HepG2 (cell line): Measurements from ENCODE around the gene GDF11. TPM values are rescaled to one million over a fixed set of nuclear protein-coding genes. Genes with fewer than 3 reads are reported as not detected.

Source experiments
- CREM ChIP-seq, 2 experiments: sonication (generic) in 1 of 2; formaldehyde crosslinking in 1 of 2; IDR thresholded peaks; 2 replicates each; pipeline versions ENCODE4 v1.4.0 to v1.6.1; 2016 to 2020; ENCODE audit warnings: antibody characterized with exemption in 1 of 2, mild to moderate bottlenecking in 1 of 2, missing genetic modification reagents in 1 of 2
- MAZ ChIP-seq, 2 experiments: sonication (generic) in 1 of 2; formaldehyde crosslinking in 1 of 2; IDR thresholded peaks; 2 replicates each; pipeline versions ENCODE4 v1.5.0 to v1.6.1; 2012 to 2020; ENCODE audit warnings: low read depth in 2 of 2, mild to moderate bottlenecking in 2 of 2, borderline replicate concordance in 1 of 2, improper control_type of control experiment in 1 of 2, low read length in 1 of 2, missing genetic modification reagents in 1 of 2, moderate library complexity in 1 of 2
- PPARG ChIP-seq: conservative IDR thresholded peaks from 2 replicates; pipeline ENCODE4 v1.6.1; 2016; ENCODE audit warnings: missing biosample characterization, missing genetic modification reagents
- SCMH1 ChIP-seq: sonication (generic); formaldehyde crosslinking; IDR thresholded peaks from 2 replicates; pipeline ENCODE4 v1.9.0; 2021; ENCODE audit warnings: missing genetic modification reagents, mild to moderate bottlenecking, borderline replicate concordance
- YY1 ChIP-seq: IDR thresholded peaks from 2 replicates; pipeline ENCODE4 v1.6.1; 2011; ENCODE audit warnings: low read length, low read depth, moderate library complexity, mild to moderate bottlenecking; ENCODE audit not compliant: insufficient read depth, insufficient replicate concordance
- ZFP82 ChIP-seq: sonication (generic); formaldehyde crosslinking; IDR thresholded peaks from 2 replicates; pipeline ENCODE4 v1.5.1; 2020; ENCODE audit warnings: mild to moderate bottlenecking, missing genetic modification reagents, borderline replicate concordance
- ZNF367 ChIP-seq: sonication (generic); formaldehyde crosslinking; IDR thresholded peaks from 2 replicates; pipeline ENCODE4 v1.4.0; 2020; ENCODE audit warnings: missing genetic modification reagents, borderline replicate concordance
- ZNF510 ChIP-seq: sonication (generic); formaldehyde crosslinking; IDR thresholded peaks from 2 replicates; pipeline ENCODE4 v1.4.0; 2020; ENCODE audit warnings: low read depth, mild to moderate bottlenecking, missing genetic modification reagents
- ZNF577 ChIP-seq: sonication (generic); formaldehyde crosslinking; IDR thresholded peaks from 2 replicates; pipeline ENCODE4 v1.4.0; 2020; ENCODE audit warnings: mild to moderate bottlenecking, low read depth, missing genetic modification reagents, borderline replicate concordance
- ZNF670 ChIP-seq: sonication (generic); formaldehyde crosslinking; IDR thresholded peaks from 2 replicates; pipeline ENCODE4 v1.8.0; 2022; ENCODE audit warnings: mild to moderate bottlenecking, missing genetic modification reagents, borderline replicate concordance
- ZNF781 ChIP-seq: sonication (generic); formaldehyde crosslinking; IDR thresholded peaks from 2 replicates; pipeline ENCODE4 v1.5.1; 2020; ENCODE audit warnings: borderline replicate concordance, mild to moderate bottlenecking, missing genetic modification reagents; ENCODE audit errors: not compliant biosample characterization
- polyA plus RNA-seq, 8 experiments: library from polyadenylated mRNA; depleted of rRNA in 3 of 8; stranded (reverse) in 7 of 8; unstranded in 1 of 8; fragments of >200 nt; fragmentation: Illumina TruSeq in 4 of 8; extraction: Trizol in 4 of 8; gene quantifications; 2 replicates each; pipeline versions ENCODE4 v1.2.1 to v1.2.3, GENCODE V29; 2011 to 2016; ENCODE audit warnings: low read depth in 4 of 8, missing spikeins in 1 of 8, mixed read lengths in 1 of 8; ENCODE audit not compliant: insufficient read depth in 1 of 8
- total RNA-seq, 5 experiments: library from RNA; depleted of rRNA; stranded (reverse); fragments of >200 nt; fragmentation: Illumina TruSeq; extraction: Trizol; gene quantifications; 2 replicates each; pipeline ENCODE4 v1.2.3, GENCODE V29; 2016; ENCODE audit warnings: low read depth in 1 of 5
- TF ChIP-seq, protein P1 (sequence below): sonication (generic); formaldehyde crosslinking; IDR thresholded peaks from 2 replicates; pipeline ENCODE4 v1.4.0; 2020; ENCODE audit warnings: missing genetic modification reagents
- TF ChIP-seq, protein P2 (sequence below): IDR thresholded peaks from 2 replicates; pipeline ENCODE4 v1.6.1; 2016; ENCODE audit warnings: missing genetic modification reagents, missing compliant biosample characterization
- TF ChIP-seq, protein P3 (sequence below): IDR thresholded peaks from 2 replicates; pipeline ENCODE4 v1.6.1; 2012; ENCODE audit warnings: low read length, improper control_type of control experiment
- TF ChIP-seq, protein P4 (sequence below): sonication (generic); formaldehyde crosslinking; IDR thresholded peaks from 2 replicates; pipeline ENCODE4 v1.5.1; 2020; ENCODE audit warnings: mild to moderate bottlenecking, missing genetic modification reagents

The GDF11 gene
- total and polyA plus RNA-seq, 2 of the 13 experiments (the other 11 are each of a cell fraction or from before 2014, with no cell fraction given): 0.63 to 1.5 TPM

DNA sequence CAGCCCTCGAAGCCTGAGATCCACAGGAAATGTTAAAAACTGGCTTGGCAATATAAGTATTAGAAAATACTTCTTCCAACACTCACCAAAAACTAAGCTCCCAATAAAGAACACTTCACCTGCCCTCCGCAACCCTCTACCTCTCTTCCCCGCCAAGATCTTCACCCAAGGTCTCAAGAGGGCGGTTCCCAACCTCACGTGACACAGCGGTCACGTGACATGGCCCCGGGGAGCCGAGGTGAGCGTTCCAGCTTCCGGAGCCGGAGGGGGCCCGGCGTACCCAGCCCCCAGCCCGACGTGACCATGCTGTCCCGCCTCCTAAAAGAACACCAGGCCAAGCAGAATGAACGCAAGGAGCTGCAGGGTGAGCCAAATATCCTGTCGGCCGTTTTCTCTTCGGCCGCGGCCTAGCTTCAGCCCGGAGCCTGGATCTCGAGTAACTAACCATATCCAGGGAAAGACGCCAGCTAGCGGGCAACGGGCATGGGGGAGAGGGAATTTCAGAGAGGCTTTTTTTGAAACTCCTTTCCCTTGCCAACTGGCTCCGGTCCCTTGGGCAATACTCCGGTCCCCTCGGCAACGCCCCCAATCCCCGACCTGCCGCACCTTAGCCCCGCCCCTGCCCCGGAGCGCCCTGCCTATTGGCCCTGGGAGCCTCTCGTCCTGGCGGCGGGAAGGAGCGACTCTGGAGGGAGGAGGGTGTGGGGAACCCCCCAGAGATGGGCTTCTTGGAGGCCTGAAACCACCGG, 26.9 kb upstream of the GDF11 start, which contains the start of gene BLOC1S1 (continued):
- peak; percentile 45 for TF ChIP-seq YY1
- TF ChIP-seq ZNF577 (CRISPR knock-in tag): no peak
- TF ChIP-seq ZNF367: no peak
- TF ChIP-seq, protein P1, sequence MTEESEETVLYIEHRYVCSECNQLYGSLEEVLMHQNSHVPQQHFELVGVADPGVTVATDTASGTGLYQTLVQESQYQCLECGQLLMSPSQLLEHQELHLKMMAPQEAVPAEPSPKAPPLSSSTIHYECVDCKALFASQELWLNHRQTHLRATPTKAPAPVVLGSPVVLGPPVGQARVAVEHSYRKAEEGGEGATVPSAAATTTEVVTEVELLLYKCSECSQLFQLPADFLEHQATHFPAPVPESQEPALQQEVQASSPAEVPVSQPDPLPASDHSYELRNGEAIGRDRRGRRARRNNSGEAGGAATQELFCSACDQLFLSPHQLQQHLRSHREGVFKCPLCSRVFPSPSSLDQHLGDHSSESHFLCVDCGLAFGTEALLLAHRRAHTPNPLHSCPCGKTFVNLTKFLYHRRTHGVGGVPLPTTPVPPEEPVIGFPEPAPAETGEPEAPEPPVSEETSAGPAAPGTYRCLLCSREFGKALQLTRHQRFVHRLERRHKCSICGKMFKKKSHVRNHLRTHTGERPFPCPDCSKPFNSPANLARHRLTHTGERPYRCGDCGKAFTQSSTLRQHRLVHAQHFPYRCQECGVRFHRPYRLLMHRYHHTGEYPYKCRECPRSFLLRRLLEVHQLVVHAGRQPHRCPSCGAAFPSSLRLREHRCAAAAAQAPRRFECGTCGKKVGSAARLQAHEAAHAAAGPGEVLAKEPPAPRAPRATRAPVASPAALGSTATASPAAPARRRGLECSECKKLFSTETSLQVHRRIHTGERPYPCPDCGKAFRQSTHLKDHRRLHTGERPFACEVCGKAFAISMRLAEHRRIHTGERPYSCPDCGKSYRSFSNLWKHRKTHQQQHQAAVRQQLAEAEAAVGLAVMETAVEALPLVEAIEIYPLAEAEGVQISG: peak; percentile 81
- TF ChIP-seq, protein P2, sequence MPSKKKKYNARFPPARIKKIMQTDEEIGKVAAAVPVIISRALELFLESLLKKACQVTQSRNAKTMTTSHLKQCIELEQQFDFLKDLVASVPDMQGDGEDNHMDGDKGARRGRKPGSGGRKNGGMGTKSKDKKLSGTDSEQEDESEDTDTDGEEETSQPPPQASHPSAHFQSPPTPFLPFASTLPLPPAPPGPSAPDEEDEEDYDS (CRISPR knock-in tag): peak; percentile 25; the same call in 1 of the 2 replicates
- TF ChIP-seq, protein P3, sequence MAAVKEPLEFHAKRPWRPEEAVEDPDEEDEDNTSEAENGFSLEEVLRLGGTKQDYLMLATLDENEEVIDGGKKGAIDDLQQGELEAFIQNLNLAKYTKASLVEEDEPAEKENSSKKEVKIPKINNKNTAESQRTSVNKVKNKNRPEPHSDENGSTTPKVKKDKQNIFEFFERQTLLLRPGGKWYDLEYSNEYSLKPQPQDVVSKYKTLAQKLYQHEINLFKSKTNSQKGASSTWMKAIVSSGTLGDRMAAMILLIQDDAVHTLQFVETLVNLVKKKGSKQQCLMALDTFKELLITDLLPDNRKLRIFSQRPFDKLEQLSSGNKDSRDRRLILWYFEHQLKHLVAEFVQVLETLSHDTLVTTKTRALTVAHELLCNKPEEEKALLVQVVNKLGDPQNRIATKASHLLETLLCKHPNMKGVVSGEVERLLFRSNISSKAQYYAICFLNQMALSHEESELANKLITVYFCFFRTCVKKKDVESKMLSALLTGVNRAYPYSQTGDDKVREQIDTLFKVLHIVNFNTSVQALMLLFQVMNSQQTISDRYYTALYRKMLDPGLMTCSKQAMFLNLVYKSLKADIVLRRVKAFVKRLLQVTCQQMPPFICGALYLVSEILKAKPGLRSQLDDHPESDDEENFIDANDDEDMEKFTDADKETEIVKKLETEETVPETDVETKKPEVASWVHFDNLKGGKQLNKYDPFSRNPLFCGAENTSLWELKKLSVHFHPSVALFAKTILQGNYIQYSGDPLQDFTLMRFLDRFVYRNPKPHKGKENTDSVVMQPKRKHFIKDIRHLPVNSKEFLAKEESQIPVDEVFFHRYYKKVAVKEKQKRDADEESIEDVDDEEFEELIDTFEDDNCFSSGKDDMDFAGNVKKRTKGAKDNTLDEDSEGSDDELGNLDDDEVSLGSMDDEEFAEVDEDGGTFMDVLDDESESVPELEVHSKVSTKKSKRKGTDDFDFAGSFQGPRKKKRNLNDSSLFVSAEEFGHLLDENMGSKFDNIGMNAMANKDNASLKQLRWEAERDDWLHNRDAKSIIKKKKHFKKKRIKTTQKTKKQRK: no peak
- TF ChIP-seq, protein P4, sequence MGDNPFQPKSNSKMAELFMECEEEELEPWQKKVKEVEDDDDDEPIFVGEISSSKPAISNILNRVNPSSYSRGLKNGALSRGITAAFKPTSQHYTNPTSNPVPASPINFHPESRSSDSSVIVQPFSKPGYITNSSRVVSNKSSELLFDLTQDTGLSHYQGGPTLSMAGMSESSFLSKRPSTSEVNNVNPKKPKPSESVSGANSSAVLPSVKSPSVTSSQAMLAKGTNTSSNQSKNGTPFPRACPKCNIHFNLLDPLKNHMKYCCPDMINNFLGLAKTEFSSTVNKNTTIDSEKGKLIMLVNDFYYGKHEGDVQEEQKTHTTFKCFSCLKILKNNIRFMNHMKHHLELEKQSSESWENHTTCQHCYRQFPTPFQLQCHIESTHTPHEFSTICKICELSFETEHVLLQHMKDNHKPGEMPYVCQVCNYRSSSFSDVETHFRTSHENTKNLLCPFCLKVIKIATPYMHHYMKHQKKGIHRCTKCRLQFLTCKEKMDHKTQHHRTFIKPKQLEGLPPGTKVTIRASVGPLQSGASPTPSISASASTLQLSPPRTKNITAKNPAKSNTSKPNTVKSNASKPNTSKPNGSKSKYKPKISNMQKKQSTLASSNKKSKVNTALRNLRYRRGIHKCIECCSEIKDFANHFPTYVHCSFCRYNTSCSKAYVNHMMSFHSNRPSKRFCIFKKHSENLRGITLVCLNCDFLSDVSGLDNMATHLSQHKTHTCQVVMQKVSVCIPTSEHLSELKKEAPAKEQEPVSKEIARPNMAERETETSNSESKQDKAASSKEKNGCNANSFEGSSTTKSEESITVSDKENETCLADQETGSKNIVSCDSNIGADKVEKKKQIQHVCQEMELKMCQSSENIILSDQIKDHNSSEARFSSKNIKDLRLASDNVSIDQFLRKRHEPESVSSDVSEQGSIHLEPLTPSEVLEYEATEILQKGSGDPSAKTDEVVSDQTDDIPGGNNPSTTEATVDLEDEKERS (CRISPR knock-in tag): no peak
- TF ChIP-seq PPARG: no peak
- no peak for TF ChIP-seq ZNF781 (CRISPR knock-in tag)
- no peak for TF ChIP-seq ZNF670 (CRISPR knock-in tag)
- peak; percentile 55 for TF ChIP-seq CREM (IDR thresholded peaks at IDR 0.05)
- no peak for TF ChIP-seq CREM (CRISPR knock-in tag; IDR thresholded peaks at IDR 0.05)
- TF ChIP-seq ZNF510 (CRISPR knock-in tag): no peak
- no peak for TF ChIP-seq MAZ (IDR thresholded peaks at IDR 0.05; ENCODE audit: borderline replicate concordance, low read depth, low read length)
- TF ChIP-seq MAZ (CRISPR knock-in tag; IDR thresholded peaks at IDR 0.05; ENCODE audit: low read depth): peak; percentile 41; the same call in 1 of the 2 replicates
- TF ChIP-seq ZFP82: no peak
- no peak for TF ChIP-seq SCMH1 (CRISPR knock-in tag)
